ENCODE results near the gene NRDC.

Gene NRDC

GRCh38 chr1:51758310-51758709, 120.2 kb downstream of the NRDC start:
- DNase-seq (ENCODE audit: low spot score) = no peak

GRCh38 chr1:51756290-51756689, 122.2 kb downstream of the NRDC start:
- DNase-seq (ENCODE audit: low spot score) = no peak

- no peak for DNase-seq (ENCODE audit: low spot score)
Observed at GRCh38 chr1:51755437-51755836, 123.1 kb downstream of the NRDC start.

- DNase-seq (ENCODE audit: low spot score) = no peak
Observed at GRCh38 chr1:51754666-51755065, 123.9 kb downstream of the NRDC start.

GRCh38 chr1:51753969-51754368, 124.6 kb downstream of the NRDC start:
- no peak for DNase-seq (ENCODE audit: low spot score)

- DNase-seq (ENCODE audit: low spot score) = no peak
Observed at GRCh38 chr1:51752073-51752948, 126.2 kb downstream of the NRDC start.

- DNase-seq (ENCODE audit: low spot score) = no peak
Observed at GRCh38 chr1:51750729-51751128, 127.8 kb downstream of the NRDC start.

- no peak for DNase-seq (ENCODE audit: low spot score)
Observed at GRCh38 chr1:51750218-51750617, 128.3 kb downstream of the NRDC start.

- DNase-seq (ENCODE audit: low spot score) = no peak
Observed at GRCh38 chr1:51749151-51749550, 129.4 kb downstream of the NRDC start.

- DNase-seq (ENCODE audit: low spot score) = no peak
Observed at GRCh38 chr1:51745304-51745570, 133.3 kb downstream of the NRDC start.

- DNase-seq (ENCODE audit: low spot score) = no peak
Observed at GRCh38 chr1:51744506-51745303, 133.8 kb downstream of the NRDC start.

- no peak for DNase-seq (ENCODE audit: low spot score)
Observed at GRCh38 chr1:51741121-51741681, 137.3 kb downstream of the NRDC start.

GRCh38 chr1:51740652-51741051, 137.9 kb downstream of the NRDC start:
- DNase-seq (ENCODE audit: low spot score) = no peak

All from hematopoietic multipotent progenitor cell treated with erythropoietin and hydrocortisone succinate and interleukin-3 and kit ligand, for 15 days (in vitro differentiated cells).